ENCODE data around the gene PTPRA. TPM values are rescaled to one million over a fixed set of nuclear protein-coding genes. Genes with fewer than 3 reads are reported as not detected.

Gene PTPRA
- total RNA-seq, 1 donor, result 44.2 TPM

DNA sequence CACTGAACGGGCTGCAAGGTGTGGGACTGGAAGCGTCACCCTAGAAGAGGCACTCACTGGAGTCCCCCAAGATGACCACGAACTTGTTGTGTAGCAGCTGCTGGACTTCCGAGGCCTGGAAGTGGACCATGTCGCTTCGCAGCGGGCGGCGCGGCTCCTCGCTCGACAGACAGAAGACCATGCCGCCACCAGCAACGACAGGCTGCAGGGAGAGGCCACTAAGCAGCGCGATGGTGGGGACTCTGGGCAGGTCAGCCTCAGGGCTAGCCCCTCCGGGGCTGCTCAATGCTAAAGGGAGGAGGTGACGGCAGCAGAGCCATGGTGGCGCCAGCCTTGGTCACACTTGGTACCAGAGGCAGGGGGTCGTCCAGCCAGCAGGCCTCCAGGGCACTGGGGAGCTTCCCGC is 33.5 kb upstream of the PTPRA start:
- no peak for DNase-seq (ENCODE audit: insufficient read length, low spot score, missing footprints)
- H3K79me2 ChIP-seq (ENCODE audit: insufficient read depth, low read length), result peaks cover 28% of the 10 kb centered on the region
- peaks cover 20% of the 10 kb centered on the region for H3K36me3 ChIP-seq (ENCODE audit: insufficient read depth, low read length)
- H3K9me3 ChIP-seq (ENCODE audit: low read depth, low read length), result no peaks in the 10 kb centered on the region
- peak overlapping the region; percentile 94 for H3K4me3 ChIP-seq (ENCODE audit: insufficient read depth, low read length)
- peak overlapping the region; percentile 80 for H3K4me2 ChIP-seq (ENCODE audit: insufficient read depth, low read length)
- H2AFZ ChIP-seq (ENCODE audit: low read length), result peak overlapping the region; percentile 99
- peaks cover 12% of the 10 kb centered on the region for H3K4me1 ChIP-seq (ENCODE audit: insufficient read depth, low read length)
- H3K27ac ChIP-seq (ENCODE audit: low read depth, low read length), result peak overlapping the region; percentile 87
- H3K27me3 ChIP-seq (ENCODE audit: insufficient read depth, low read length), result no peaks in the 10 kb centered on the region
- TF ChIP-seq, protein P1, sequence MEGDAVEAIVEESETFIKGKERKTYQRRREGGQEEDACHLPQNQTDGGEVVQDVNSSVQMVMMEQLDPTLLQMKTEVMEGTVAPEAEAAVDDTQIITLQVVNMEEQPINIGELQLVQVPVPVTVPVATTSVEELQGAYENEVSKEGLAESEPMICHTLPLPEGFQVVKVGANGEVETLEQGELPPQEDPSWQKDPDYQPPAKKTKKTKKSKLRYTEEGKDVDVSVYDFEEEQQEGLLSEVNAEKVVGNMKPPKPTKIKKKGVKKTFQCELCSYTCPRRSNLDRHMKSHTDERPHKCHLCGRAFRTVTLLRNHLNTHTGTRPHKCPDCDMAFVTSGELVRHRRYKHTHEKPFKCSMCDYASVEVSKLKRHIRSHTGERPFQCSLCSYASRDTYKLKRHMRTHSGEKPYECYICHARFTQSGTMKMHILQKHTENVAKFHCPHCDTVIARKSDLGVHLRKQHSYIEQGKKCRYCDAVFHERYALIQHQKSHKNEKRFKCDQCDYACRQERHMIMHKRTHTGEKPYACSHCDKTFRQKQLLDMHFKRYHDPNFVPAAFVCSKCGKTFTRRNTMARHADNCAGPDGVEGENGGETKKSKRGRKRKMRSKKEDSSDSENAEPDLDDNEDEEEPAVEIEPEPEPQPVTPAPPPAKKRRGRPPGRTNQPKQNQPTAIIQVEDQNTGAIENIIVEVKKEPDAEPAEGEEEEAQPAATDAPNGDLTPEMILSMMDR (IDR thresholded peaks at IDR 0.05; ENCODE audit: extremely low read depth, low read depth, low read length), result no peak
- peaks cover 5% of the 10 kb centered on the region for H4K20me1 ChIP-seq (ENCODE audit: insufficient read depth, low read length)

DNA sequence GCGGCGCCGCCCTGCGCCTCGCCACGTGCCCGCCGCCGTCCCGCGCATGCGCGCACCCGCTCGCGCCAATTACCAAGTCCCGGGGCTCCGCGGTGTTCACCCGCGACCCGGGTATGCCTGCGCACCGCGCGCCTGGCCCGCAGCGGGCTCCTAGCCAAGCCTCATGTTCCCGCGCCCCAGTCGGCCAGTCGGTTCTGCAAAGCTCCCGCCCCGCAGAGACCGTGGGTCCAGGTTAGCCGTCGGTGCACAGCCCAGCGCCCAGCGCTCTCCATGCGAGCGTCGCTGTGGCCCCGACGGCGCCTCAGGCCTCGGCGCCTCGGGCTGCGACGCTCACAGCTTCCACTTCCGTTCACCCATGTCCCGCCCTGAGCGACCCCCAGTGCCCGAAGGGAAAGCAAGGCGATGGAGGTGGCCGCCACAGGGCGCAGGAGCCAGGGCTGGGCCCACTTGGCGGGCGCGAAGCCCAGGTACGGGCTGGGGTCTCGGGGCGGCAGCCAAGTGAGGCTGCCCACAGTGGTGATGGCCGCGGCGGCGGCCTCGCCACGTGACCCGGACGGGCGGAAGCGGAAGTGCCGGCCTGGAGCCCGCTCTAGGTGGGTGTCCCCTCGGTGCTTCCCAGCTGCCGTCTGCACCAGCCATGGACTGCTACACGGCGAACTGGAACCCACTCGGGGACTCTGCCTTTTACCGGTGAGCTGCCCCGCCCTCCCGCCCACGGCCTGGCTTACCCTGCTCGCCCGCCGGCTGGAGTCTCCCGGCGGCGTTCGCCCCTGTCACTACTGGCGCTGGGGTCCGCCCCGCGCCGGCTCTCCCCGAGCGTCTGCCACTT is 32.9 kb upstream of the PTPRA start, which contains the start of the genes PCED1A and VPS16:
PCED1A (minus strand) TSS at position 518 of the 829 bp plus-strand sequence. CDS start 743 bp downstream, outside the sequence.
VPS16 (plus strand) TSS at position 608 of the 829 bp plus-strand sequence; CDS start at position 638, 30 bp downstream.
- Histone ChIP-seq H3K36me3 (ENCODE audit: insufficient read depth, low read length) (peaks cover 16% of the 10 kb centered on the region), H3K27ac (ENCODE audit: low read depth, low read length) (peak within 1 kb of the TSS; percentile 87), H3K4me3 (ENCODE audit: insufficient read depth, low read length) (peak within 1 kb of the TSS; percentile 94), H3K27me3 (ENCODE audit: insufficient read depth, low read length) (no peaks in the 10 kb centered on the region), H4K20me1 (ENCODE audit: insufficient read depth, low read length) (peaks cover 5% of the 10 kb centered on the region), H3K4me2 (ENCODE audit: insufficient read depth, low read length) (peak within 1 kb of the TSS; percentile 80), H2AFZ (ENCODE audit: low read length) (peak within 1 kb of the TSS; percentile 99), H3K79me2 (ENCODE audit: insufficient read depth, low read length) (peaks cover 32% of the 10 kb centered on the region), H3K4me1 (ENCODE audit: insufficient read depth, low read length) (peaks cover 12% of the 10 kb centered on the region), H3K9me3 (ENCODE audit: low read depth, low read length) (no peaks in the 10 kb centered on the region)
- DNase-seq (ENCODE audit: insufficient read length, low spot score, missing footprints), result peak; percentile 100
- TF ChIP-seq, protein P1 (IDR thresholded peaks at IDR 0.05; ENCODE audit: extremely low read depth, low read depth, low read length), result no peak

DNA sequence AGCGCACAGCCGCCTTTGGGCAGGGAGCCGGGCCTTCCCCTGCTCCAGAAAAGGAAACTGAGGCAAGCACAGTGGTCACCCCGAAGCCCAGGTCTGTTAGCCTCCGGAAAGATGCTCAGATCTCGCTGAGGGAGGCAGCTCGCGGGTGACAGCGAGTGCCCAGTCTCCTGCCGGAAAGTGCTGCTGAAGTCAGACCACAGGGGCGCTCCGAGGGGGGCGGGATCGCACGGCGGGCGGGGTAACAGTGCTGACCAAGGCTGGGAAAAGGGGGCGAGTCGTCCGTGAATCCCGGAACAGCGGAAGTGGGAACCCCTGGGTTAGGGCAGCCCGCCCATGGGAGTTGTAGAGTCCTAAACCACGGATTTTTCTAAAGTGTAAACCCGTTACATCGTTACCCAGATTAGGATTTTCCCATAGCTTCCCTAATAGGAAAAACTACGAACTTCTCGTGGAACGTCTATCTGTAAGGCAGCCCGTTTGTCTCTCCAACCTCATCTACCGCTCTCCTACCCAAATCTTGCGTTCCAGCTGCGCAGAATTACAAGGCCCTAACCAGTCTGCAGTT is 32.2 kb upstream of the PTPRA start:
- DNase-seq (ENCODE audit: insufficient read length, low spot score, missing footprints), result peak; percentile 96

More for the DNA sequence above, 32.2 kb upstream of the PTPRA start:
- peaks cover 12% of the 10 kb centered on the region for H3K36me3 ChIP-seq (ENCODE audit: insufficient read depth, low read length)
- TF ChIP-seq, protein P1 (IDR thresholded peaks at IDR 0.05; ENCODE audit: extremely low read depth, low read depth, low read length), result no peak
- H3K4me2 ChIP-seq (ENCODE audit: insufficient read depth, low read length), result peak overlapping the region; percentile 80
- peaks cover 32% of the 10 kb centered on the region for H3K79me2 ChIP-seq (ENCODE audit: insufficient read depth, low read length)
- H3K4me1 ChIP-seq (ENCODE audit: insufficient read depth, low read length), result peaks cover 12% of the 10 kb centered on the region
- H4K20me1 ChIP-seq (ENCODE audit: insufficient read depth, low read length), result peaks cover 5% of the 10 kb centered on the region
- peak overlapping the region; percentile 94 for H3K4me3 ChIP-seq (ENCODE audit: insufficient read depth, low read length)
- peak overlapping the region; percentile 68 for H3K27ac ChIP-seq (ENCODE audit: low read depth, low read length)
- H3K27me3 ChIP-seq (ENCODE audit: insufficient read depth, low read length), result no peaks in the 10 kb centered on the region
- H3K9me3 ChIP-seq (ENCODE audit: low read depth, low read length), result no peaks in the 10 kb centered on the region
- H2AFZ ChIP-seq (ENCODE audit: low read length), result peak overlapping the region; percentile 97
